GM18868 (cell line): ENCODE data around the gene H6PD.

Experiments used
- ATAC-seq: cut with Tn5 transposase; IDR thresholded peaks from one replicate; pipeline ENCODE4 v1.9.1; 2021; ENCODE audit warnings: mild to moderate bottlenecking, moderate library complexity; ENCODE audit not compliant: unreplicated experiment

Gene H6PD

GRCh38 chr1:9238550-9238949 lies 4.0 kb downstream of the H6PD start:
- no peak for ATAC-seq

GRCh38 chr1:9239622-9240401 lies 5.2 kb downstream of the H6PD start:
- ATAC-seq: no peak

GRCh38 chr1:9240914-9241820 lies 6.6 kb downstream of the H6PD start:
- no peak for ATAC-seq

- ATAC-seq: no peak
Observed at GRCh38 chr1:9241891-9242290, 7.3 kb downstream of the H6PD start.

GRCh38 chr1:9242338-9242969 lies 7.9 kb downstream of the H6PD start:
- ATAC-seq: no peak

GRCh38 chr1:9243066-9243739 lies 8.6 kb downstream of the H6PD start:
- no peak for ATAC-seq

- ATAC-seq: no peak
Observed at GRCh38 chr1:9244501-9245229, 10.1 kb downstream of the H6PD start.

- no peak for ATAC-seq
Observed at GRCh38 chr1:9245230-9245619, 10.7 kb downstream of the H6PD start.

GRCh38 chr1:9245661-9246060 lies 11.1 kb downstream of the H6PD start:
- ATAC-seq: no peak

- ATAC-seq: no peak
Observed at GRCh38 chr1:9246215-9246614, 11.6 kb downstream of the H6PD start.

GRCh38 chr1:9246841-9247785 lies 12.5 kb downstream of the H6PD start:
- ATAC-seq: no peak

- no peak for ATAC-seq
Observed at GRCh38 chr1:9247894-9248293, 13.3 kb downstream of the H6PD start.

GRCh38 chr1:9248341-9249262 lies 14.0 kb downstream of the H6PD start:
- ATAC-seq: no peak

- ATAC-seq: no peak
Observed at GRCh38 chr1:9249263-9249533, 14.6 kb downstream of the H6PD start.

GRCh38 chr1:9249534-9250410 lies 15.2 kb downstream of the H6PD start:
- ATAC-seq: no peak

GRCh38 chr1:9250411-9251381 lies 16.1 kb downstream of the H6PD start:
- no peak for ATAC-seq
